Measurements from ENCODE around the gene PRDM15.

GRCh38 chr21:41859297-41859980, 19.7 kb downstream of the PRDM15 start:
- TF ChIP-seq CTCF (IDR thresholded peaks at IDR 0.05 in 8 of 11, conservative IDR thresholded peaks at IDR 0.05 in 3 of 11) = no peak
- no peak for TF ChIP-seq POLR2A (IDR thresholded peaks at IDR 0.05)
